GM21390 (cell line): Measurements from ENCODE around the gene UBE2J2.
"Not testable (repeated sequence)": the region's sequence is repeated elsewhere in the genome, so short reads cannot be mapped to it uniquely, and the experiment has no call there.

Experiments
- ATAC-seq: cut with Tn5 transposase; IDR thresholded peaks from one replicate; pipeline ENCODE4 v1.9.1; 2021; ENCODE audit not compliant: unreplicated experiment

UBE2J2 gene

GRCh38 chr1:1259540-1259939 lies 14.1 kb downstream of the UBE2J2 start:
- no peak for ATAC-seq

DNA sequence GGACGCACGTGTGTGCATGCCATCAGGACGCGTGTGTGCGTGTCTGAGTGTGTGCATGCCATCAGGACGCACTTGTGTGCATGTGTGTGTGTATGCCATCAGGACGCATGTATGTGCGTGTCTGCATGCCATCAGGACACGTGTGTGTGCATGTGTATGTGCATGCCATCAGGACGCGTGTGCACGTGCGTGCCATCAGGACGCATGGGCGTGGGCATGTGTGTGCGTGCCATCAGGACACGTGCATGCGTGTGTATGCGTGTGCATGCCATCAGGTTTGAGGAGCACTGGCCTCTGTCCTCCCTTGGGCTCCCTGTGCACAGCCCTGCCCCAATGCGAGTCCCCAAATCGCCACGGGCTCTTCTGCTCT lies 14.6 kb downstream of the UBE2J2 start:
- ATAC-seq, result no peak

DNA sequence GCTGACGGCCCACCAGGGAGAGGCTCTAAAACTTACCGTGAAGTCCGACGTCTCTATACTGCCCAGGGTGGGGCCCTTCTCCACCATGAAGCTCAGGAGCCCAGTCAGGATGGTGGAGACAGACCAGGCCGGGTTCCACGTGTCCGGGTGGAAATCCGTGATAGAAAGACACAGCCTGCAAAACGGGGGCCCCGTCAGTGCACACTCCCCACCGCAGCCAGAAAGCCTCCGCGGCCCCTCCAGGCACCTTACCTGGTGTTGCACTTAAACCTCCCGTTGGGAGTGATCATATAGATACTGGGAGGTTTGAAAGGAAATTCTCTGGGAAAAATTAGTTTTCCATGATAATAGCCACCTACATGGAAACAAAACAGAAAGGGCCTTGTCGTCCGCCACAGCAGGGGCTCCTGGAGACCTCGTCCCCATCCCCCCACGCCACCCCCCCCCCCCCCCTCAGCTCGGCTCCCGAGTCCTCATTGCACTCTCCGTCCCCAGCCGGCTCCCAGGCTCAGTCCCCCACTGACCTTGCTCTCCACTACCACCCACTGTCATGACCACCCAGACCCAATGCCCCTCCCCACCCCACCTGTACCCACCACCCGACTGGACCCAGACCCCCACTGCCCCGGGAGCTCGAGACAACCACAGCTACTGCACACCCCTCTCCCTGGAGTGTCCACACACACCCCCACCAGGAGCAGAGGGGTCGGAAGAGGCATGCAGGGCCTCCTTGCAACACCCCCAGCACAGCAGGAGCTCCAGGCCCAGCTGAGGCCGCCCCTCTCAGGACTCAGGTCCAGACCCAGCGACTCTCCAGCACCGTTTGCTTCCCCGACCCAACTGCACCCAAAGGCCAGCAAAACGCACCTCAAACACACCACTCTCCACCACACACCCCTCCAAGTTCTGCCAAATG lies 16.4 kb downstream of the UBE2J2 start:
- no peak for ATAC-seq

GRCh38 chr1:1255611-1256010 lies 18.0 kb downstream of the UBE2J2 start:
- ATAC-seq, result no peak

GRCh38 chr1:1255078-1255477 lies 18.6 kb downstream of the UBE2J2 start:
- ATAC-seq, result no peak

DNA sequence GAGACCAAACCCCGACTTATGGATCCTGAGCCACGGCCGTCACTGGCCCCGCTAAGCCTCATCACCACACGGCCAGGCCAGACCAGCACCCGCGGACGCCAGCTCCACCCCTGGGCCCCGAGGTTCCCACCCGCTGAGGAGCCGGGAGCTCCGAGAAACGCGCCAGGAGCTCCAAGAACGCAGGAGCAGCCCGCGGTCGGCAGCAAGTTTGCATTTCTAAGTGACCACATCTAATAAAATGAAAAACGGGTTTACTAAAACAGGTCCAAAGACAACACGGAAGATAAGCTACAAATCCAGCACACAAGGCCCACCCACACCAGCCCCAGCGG lies 19.0 kb downstream of the UBE2J2 start:
- no peak for ATAC-seq

- ATAC-seq, result no peak
Observed at GRCh38 chr1:1253972-1254666, 19.5 kb downstream of the UBE2J2 start.

DNA sequence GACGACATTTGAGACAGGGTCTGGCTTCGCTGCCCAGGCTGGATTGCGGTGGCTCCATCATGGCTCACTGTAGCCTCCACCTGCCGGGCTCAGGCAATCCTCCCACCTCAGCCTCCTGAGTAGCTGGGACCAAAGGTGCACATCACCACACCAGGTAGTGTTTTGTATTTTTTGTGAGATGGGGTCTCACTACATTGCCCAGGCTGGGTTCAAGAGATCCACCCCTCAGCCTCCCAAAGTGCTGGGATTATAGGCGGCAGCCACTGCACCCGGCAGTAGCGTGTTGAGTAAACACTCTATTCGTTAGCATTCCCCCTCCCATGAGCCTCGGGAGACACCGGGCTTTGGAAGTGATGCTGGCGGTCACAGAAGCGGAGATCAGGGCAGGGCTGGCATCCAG lies 20.3 kb downstream of the UBE2J2 start:
- ATAC-seq, result no peak

GRCh38 chr1:1250786-1251284 lies 22.8 kb downstream of the UBE2J2 start:
- ATAC-seq, result no peak

- not testable (repeated sequence) for ATAC-seq
Observed at GRCh38 chr1:1248009-1248913, 25.4 kb downstream of the UBE2J2 start.

DNA sequence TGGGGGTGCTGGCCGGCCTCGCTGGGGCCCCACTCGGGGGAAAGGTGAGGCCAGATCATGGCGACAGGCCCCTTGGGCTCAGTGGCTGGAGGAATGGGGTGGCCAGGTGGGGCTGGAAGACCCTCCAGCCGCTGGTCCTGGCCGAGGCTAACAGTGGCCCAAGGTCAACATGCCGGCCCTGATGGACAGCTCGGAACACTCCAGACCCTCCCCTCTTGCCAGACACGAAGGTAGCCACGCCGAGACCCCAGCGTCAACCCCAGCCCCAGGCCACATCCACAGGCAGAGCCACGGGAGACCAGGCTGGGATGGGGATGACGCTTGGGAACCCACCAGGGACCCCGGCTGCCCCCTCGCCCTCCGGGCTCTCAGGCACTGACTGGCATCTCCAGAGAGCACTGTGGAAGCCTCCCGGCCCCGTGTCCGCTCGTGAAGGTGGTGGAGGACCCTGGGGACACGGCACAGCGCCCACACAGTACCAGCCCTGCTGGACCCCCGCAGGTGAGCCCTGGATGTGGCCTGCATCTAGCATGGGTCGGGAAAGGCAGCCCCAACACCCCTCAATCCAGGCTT lies 26.2 kb downstream of the UBE2J2 start:
- ATAC-seq, result no peak

GRCh38 chr1:1246577-1247340 lies 26.9 kb downstream of the UBE2J2 start, which contains the start of gene C1QTNF12:
Gene C1QTNF12 (minus strand): TSS chr1:1246722. CDS start chr1:1246690, 32 bp downstream.
- ATAC-seq, result no peak

DNA sequence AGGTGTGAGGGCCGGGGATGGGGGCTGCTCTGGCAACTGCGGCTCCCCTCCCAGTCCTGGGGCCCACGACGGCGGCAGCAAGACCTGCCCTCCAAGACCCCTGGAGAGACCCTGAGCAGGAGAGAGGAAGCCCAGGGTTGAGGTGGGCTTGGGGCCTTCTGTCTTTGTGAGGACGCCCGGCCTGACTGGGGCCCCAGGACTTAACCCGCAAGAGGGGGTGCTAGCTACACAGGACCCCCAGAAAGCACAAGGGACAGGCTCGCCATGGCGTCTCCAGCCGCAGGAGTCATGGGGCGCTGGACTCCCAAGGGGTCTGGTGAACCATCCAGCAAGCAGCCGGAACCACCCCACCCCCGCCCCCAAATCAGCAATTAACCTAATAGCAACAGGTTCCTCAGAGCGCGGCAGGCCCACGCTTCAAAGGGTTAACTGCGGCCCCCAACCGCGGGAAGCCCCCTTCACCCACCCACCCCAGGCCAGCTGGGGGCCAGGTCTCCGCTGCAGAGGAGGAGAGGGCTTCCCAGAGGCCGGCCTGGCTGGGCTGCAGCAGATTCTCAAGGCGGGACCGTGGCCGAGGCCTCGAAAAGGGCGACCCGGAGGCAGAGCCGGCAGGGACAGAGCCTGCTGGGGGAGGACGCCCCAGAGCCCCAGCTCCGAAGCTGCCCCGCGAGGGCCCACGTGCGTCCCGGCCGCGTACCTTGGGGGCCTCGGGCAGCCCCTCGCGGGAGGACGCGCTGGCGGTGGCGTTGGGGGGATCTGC lies 27.7 kb downstream of the UBE2J2 start:
- ATAC-seq, result no peak

DNA sequence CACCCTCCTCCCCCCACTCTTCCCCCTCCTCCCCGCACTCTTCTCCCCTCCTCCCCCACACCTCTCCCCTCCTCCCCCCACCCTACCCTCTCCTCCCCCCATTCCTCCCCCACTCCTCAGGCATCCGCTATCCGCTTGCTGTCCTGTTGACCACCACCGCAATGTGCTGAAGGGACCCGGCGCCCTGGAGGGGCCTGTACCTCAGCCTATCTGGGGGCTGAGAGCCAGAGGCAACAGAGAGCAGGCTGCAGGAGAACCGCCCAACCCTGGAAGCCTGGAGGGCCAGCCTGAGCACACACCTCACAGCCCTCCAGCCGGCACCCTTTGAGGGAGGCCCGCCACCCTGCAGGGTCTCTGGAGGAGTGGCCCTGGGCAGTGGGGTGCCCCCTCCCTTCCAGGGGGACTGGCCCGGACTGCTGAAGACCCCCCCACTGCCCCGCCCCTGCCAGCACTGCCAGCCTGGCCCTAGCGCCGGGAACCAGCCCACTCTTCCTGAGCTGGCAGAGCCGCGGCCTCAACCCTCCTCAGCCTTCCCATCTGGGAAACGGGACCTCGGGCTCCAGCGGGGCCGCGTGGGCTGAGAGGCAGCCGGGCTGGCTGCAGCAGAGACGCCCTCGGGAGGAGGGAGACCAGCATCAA lies 28.4 kb downstream of the UBE2J2 start:
- ATAC-seq, result no peak

DNA sequence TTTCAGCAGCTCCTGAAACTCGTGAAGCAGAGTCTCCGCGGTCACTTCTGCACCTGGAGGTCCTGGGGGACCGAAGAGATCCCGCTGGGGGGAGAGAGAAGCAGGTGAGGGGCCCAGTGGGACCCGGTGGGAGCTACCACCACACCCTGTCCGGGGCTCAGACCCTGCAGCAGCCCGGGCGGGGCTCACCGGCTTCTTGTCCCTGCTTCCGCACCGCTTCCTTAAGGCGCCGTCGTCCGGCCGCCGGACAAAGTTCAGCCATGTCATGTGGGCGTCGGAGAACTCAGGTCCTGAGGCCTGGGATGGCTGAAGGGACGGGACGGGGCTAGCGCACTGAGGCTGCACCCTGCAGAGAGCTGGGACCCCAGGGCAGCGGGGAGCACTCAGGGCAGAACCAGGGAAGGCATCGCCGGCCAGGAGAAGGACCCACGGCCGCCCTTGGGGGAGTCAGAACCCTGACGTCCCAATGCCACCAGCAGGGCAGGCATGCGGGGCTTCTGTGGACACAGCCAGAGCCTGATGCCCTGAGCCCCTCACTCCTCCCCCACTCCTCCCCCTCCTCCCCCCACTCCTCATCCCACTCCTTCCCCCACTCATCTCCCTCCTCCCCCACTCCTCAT lies 29.4 kb downstream of the UBE2J2 start:
- ATAC-seq, result no peak

- no peak for ATAC-seq
Observed at GRCh38 chr1:1243807-1244191, 29.9 kb downstream of the UBE2J2 start.

- no peak for ATAC-seq
Observed at GRCh38 chr1:1243266-1243660, 30.4 kb downstream of the UBE2J2 start.

DNA sequence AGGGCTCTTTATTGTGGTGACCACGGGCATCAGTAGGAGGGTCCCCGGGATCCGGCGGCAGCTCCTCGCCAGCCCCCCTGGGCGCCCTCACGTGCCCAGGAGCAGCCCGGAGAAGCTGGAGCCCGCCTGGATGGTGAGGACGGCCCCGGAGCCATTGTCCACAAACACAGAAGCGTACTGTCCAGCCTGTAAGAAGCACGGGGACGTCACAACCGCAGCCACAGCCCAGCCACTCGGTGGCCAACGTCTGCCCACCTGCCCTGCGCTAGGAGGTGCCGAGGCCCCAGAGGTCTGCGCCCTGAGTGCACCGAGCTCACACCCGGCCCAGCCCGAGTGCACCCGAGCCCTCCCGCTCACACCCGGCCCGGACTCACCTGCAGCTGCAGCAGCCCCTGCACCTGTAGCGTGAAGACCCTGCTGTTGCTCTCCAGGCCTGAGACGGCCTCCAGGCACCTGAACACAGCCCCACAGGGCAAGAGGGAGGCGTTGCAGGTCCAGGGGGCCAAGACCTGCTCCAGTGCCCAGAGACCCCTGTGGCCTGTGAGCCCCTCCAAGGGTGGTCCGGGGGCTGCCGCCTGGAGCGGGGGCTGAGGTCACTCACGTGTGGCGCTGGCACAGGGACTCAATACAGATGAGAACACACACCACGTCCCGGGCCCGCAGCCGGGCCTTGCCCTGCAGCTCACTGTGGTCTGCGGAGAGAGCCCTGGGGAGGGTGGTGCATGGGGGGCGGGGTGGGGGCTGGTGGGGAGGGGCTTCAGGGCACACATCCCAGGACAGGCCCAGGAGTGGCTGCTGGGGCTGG lies 31.0 kb downstream of the UBE2J2 start:
- no peak for ATAC-seq
